ENCODE measurements around the gene CSF2RB.
"Not testable (repeated sequence)": the region's sequence is repeated elsewhere in the genome, so short reads cannot be mapped to it uniquely, and the experiment has no call there.

The CSF2RB gene

GRCh38 chr22:36977401-36977861 is 64.0 kb downstream of the CSF2RB start:
- peak; percentile 79 for DNase-seq

- peak; percentile 88 to 89 for DNase-seq
These were observed 64.7 kb downstream of the CSF2RB start for GRCh38 chr22:36977947-36978660.

GRCh38 chr22:36979016-36979910 is 65.8 kb downstream of the CSF2RB start:
- no peak for DNase-seq

- no peak for DNase-seq
These were observed 67.9 kb downstream of the CSF2RB start for GRCh38 chr22:36981247-36981775.

- no peak for DNase-seq
These were observed 68.7 kb downstream of the CSF2RB start for GRCh38 chr22:36982136-36982535.

GRCh38 chr22:36985211-36985889 is 71.9 kb downstream of the CSF2RB start:
- DNase-seq, result no peak

GRCh38 chr22:36986242-36986821 is 72.9 kb downstream of the CSF2RB start:
- DNase-seq, result peak in 1 of 2 experiments; percentile 24

GRCh38 chr22:36988075-36988832 is 74.8 kb downstream of the CSF2RB start:
- DNase-seq, result no peak

- not testable (repeated sequence) for DNase-seq
These were observed 75.6 kb downstream of the CSF2RB start for GRCh38 chr22:36989012-36989411.

Data from activated CD4-positive, alpha-beta T cell treated with anti-CD3 and anti-CD28 coated beads, Interleukin-2, amount 50 U/mL, for 4 hours (primary cell).